Kidney (tissue), 22 donors: ENCODE measurements around the gene FER. TPM values are rescaled to one million over a fixed set of nuclear protein-coding genes. Genes with fewer than 3 reads are reported as not detected.
"Not testable (repeated sequence)": the region's sequence is repeated elsewhere in the genome, so short reads cannot be mapped to it uniquely, and the experiment has no call there.

Experiments
- DNase-seq, 5 donors: peaks; one replicate each; pipeline ENCODE4 v3.0.0-alpha.2; 2013 to 2020
- FAIRE-seq: peaks from 2 replicates; lab custom pipeline; 2012; peaks lifted over from hg19 to GRCh38; lab: Jason Lieb, UNC
- H3K27ac ChIP-seq, 2 donors: one replicate each; pipeline ENCODE4 v1.7.0; 2013; ENCODE audit warnings: low read depth in 2 of 2, low read length in 2 of 2, inconsistent platforms in 1 of 2
- H3K27me3 ChIP-seq: one replicate; pipeline ENCODE4 v1.7.1; 2013; ENCODE audit warnings: low read length, inconsistent platforms; ENCODE audit not compliant: control insufficient read depth, insufficient read depth
- H3K36me3 ChIP-seq, 3 donors: one replicate each; pipeline versions ENCODE4 v1.7.0 to v1.7.1; 2013; ENCODE audit warnings: low read length in 3 of 3, control low read depth in 1 of 3, inconsistent platforms in 1 of 3; ENCODE audit not compliant: insufficient read depth in 3 of 3, control insufficient read depth in 2 of 3
- H3K4me1 ChIP-seq, 3 donors: one replicate each; pipeline versions ENCODE4 v1.7.0 to v1.7.1; 2013; ENCODE audit warnings: low read length in 3 of 3, inconsistent platforms in 1 of 3, low read depth in 1 of 3; ENCODE audit not compliant: control insufficient read depth in 2 of 3, insufficient read depth in 2 of 3
- H3K4me3 ChIP-seq, 3 donors: one replicate each; pipeline versions ENCODE4 v1.7.0 to v1.8.1; 2013; ENCODE audit warnings: low read length in 3 of 3, control low read depth in 1 of 3, inconsistent platforms in 1 of 3
- H3K9ac ChIP-seq, 3 donors: one replicate each; pipeline versions ENCODE4 v1.7.0 to v1.7.1; 2013; ENCODE audit warnings: low read length in 3 of 3, control low read depth in 1 of 3, inconsistent platforms in 1 of 3
- H3K9me3 ChIP-seq, 3 donors: one replicate each; pipeline versions ENCODE4 v1.7.0 to v1.7.1; 2013; ENCODE audit warnings: low read length in 3 of 3, control low read depth in 1 of 3, inconsistent platforms in 1 of 3; ENCODE audit not compliant: control insufficient read depth in 2 of 3, insufficient read depth in 1 of 3
- CTCF ChIP-seq: IDR thresholded peaks from 3 replicates; pipeline ENCODE4 v1.5.1; 2012; ENCODE audit warnings: mild to moderate bottlenecking, moderate library complexity, borderline replicate concordance; ENCODE audit not compliant: insufficient read depth; ENCODE audit errors: extremely low read depth
- intact Hi-C: fragments of 100-400 bp; cut with DNase I; formaldehyde crosslinking; loops from one replicate; pipeline ENCODE4 v1.11.1; 2022
- long read RNA-seq, 10 donors: library from polyadenylated mRNA in 1 of 10; unstranded in 1 of 10; transcript quantifications; one replicate each; pipeline ENCODE4 v2.0.0 and lab custom pipeline, GENCODE V29; 2021 to 2026
- polyA plus RNA-seq: library from polyadenylated mRNA; stranded (reverse); fragments of 350-450 nt; fragmentation: Illumina TruSeq; extraction: RNeasy Lipid Tissue Mini Kit (QIAGEN cat#74804); gene quantifications from one replicate; pipeline ENCODE4 v1.2.3, GENCODE V29; 2014; ENCODE audit warnings: low read depth, low replicate concordance; ENCODE audit not compliant: insufficient read depth
- total RNA-seq: library from RNA; stranded (reverse); fragmentation: NEBNext Ultra II Directional; extraction: Animal tissue kit (Norgen Biotek cat#: 25700); gene quantifications from one replicate; pipeline ENCODE4 v1.2.1, GENCODE V29; 2021
- donor health status: control.
- donor health status: control.
- donor health status: control.
- donor health status: control.
- donor health status: control.
- donor health status: DM: yes; HTN: yes; CAD: no.
- donor health status: Normal renal cell carcinoma (clear cell type).

FER gene
- 38.2 TPM for total RNA-seq
- 2.1 TPM for polyA plus RNA-seq
- long read RNA-seq, donor 1 = 0 reads
- long read RNA-seq, donor 2, partial matches to known transcripts = 8 of 8 reads
- long read RNA-seq, donor 2, other reads (novel, unspliced or antisense) = 0 of 8 reads
- long read RNA-seq, donor 3 = 0 reads
- long read RNA-seq, donor 4 = 0 reads
- long read RNA-seq, donor 5 = 0 reads
- long read RNA-seq, donor 6 = 0 reads
- long read RNA-seq, donor 7, partial matches to known transcripts = 1 of 14 reads
- long read RNA-seq, donor 7, other reads (novel, unspliced or antisense) = 13 of 14 reads
- long read RNA-seq, donor 8 = 0 reads
- long read RNA-seq, donor 9 = 0 reads
- long read RNA-seq, donor 10, partial matches to known transcripts = 0 of 1 reads
- long read RNA-seq, donor 10, other reads (novel, unspliced or antisense) = 0 of 1 reads

- H3K9me3 ChIP-seq = no peaks in the 10 kb centered on the region
- FAIRE-seq (no peak), DNase-seq (peak in 2 of 5 donors; percentile 22 to 41)
- H3K4me1 ChIP-seq = peaks cover 0 to 2% (median 0%) of the 10 kb centered on the region in 3 donors
- H3K27ac ChIP-seq = peak within 1 kb of the TSS; percentile 99
- peak within 1 kb of the TSS; percentile 83 to 98 (median 86) for H3K9ac ChIP-seq
- H3K27me3 ChIP-seq = no peaks in the 10 kb centered on the region
- peak within 1 kb of the TSS; percentile 88 to 94 (median 89) for H3K4me3 ChIP-seq
- intact Hi-C loops = no loop called here
- peak; percentile 0 for TF ChIP-seq CTCF
- H3K36me3 ChIP-seq = no peaks in the 10 kb centered on the region
Measured at GRCh38 chr5:108747774-108748400, at the start of gene FER. Gene FER (plus strand): TSS chr5:108747897. CDS start chr5:108798183, 50,286 bp downstream.

- H3K9me3 ChIP-seq, H3K9ac ChIP-seq, H3K36me3 ChIP-seq, H3K27me3 ChIP-seq, H3K4me1 ChIP-seq, H3K4me3 ChIP-seq, H3K27ac ChIP-seq, DNase-seq, FAIRE-seq, intact Hi-C loops: not testable (repeated sequence)
Measured at GRCh38 chr5:108700388-108700787, 47.3 kb upstream of the FER start.

GRCh38 chr5:108700930-108701329, 46.8 kb upstream of the FER start:
- no peaks in the 10 kb centered on the region for H3K27me3 ChIP-seq
- H3K9ac ChIP-seq = no peak overlapping the region
- H3K36me3 ChIP-seq = no peaks in the 10 kb centered on the region
- H3K4me1 ChIP-seq = no peaks in the 10 kb centered on the region
- no peak overlapping the region for H3K4me3 ChIP-seq
- no peak overlapping the region for H3K27ac ChIP-seq
- FAIRE-seq = no peak
- peak in 3 of 5 donors; percentile 14 to 73 (median 30) for DNase-seq
- H3K9me3 ChIP-seq = no peaks in the 10 kb centered on the region
- TF ChIP-seq CTCF = no peak
- intact Hi-C loops = no loop called here

GRCh38 chr5:108702546-108702945, 45.2 kb upstream of the FER start:
- intact Hi-C loops = no loop called here

More at GRCh38 chr5:108702546-108702945, 45.2 kb upstream of the FER start:
- Histone ChIP-seq H3K27me3 (no peaks in the 10 kb centered on the region), H3K27ac (no peak overlapping the region), H3K4me3 (no peak overlapping the region), H3K36me3 (no peaks in the 10 kb centered on the region), H3K9me3 (no peaks in the 10 kb centered on the region), H3K4me1 (no peaks in the 10 kb centered on the region), H3K9ac (no peak overlapping the region)
- FAIRE-seq (no peak), DNase-seq (no peak)
- TF ChIP-seq CTCF = no peak
